ENCODE results near the gene ZNF384. TPM values are rescaled to one million over a fixed set of nuclear protein-coding genes. Genes with fewer than 3 reads are reported as not detected.

Gene ZNF384
- 10 to 100 TPM; 29.2 to 50.8 TPM for total RNA-seq
- 10 to 100 TPM; 29.0 to 34.4 TPM for polyA plus RNA-seq
- long read RNA-seq, donor 1, partial matches to known transcripts = 16 of 20 reads
- long read RNA-seq, donor 1, other reads (novel, unspliced or antisense) = 0 of 20 reads
- long read RNA-seq, donor 2, partial matches to known transcripts = 1,126 of 1,176 reads
- long read RNA-seq, donor 2, other reads (novel, unspliced or antisense) = 45 of 1,176 reads
- long read RNA-seq, donor 3, partial matches to known transcripts = 5 of 10 reads
- long read RNA-seq, donor 3, other reads (novel, unspliced or antisense) = 0 of 10 reads
- long read RNA-seq, donor 4, transcript ZNF384-213 (2 exons, 797 nt) = major isoform, 6 of 14 reads
- long read RNA-seq, donor 4, partial matches to known transcripts = 5 of 14 reads
- long read RNA-seq, donor 4, other reads (novel, unspliced or antisense) = 0 of 14 reads
- long read RNA-seq, donor 5, transcript ZNF384-213 (2 exons, 797 nt) = major isoform, 5 of 2,413 reads
- long read RNA-seq, donor 5, partial matches to known transcripts = 2,275 of 2,413 reads
- long read RNA-seq, donor 5, other reads (novel, unspliced or antisense) = 128 of 2,413 reads

GRCh38 chr12:6688999-6689882 is at the start of gene ZNF384:
TSS of gene ZNF384 (minus strand) at chr12:6689375. CDS start at chr12:6679520, 9,855 bp downstream.
- peak; percentile 99 to 100 (median 100) for DNase-seq
- H3K9me3 ChIP-seq (ENCODE audit: control insufficient read depth in 4 of 4, insufficient read depth in 3 of 4, low read length in 3 of 4) = no peaks in the 10 kb centered on the region
- H3K27ac ChIP-seq (ENCODE audit: low read depth in 1 of 2, low read length in 1 of 2) = peak within 1 kb of the TSS; percentile 92 to 98
- peaks cover 3 to 28% (median 11%) of the 10 kb centered on the region in 5 donors for H3K4me1 ChIP-seq (ENCODE audit: control insufficient read depth in 5 of 5, insufficient read depth in 5 of 5, low read length in 5 of 5)
- WGBS, 2 donors = 0% methylated on average over 63 to 72 of the region's 72 CpGs
- peak within 1 kb of the TSS; percentile 64 for H3K4me3 ChIP-seq
- peak; percentile 4 for TF ChIP-seq CTCF (IDR thresholded peaks at IDR 0.05; ENCODE audit: control extremely low read depth, extremely low read depth)
- no peaks in the 10 kb centered on the region for H3K27me3 ChIP-seq (ENCODE audit: control insufficient read depth in 3 of 3, insufficient read depth in 3 of 3, low read length in 2 of 3)
- H3K9ac ChIP-seq (ENCODE audit: insufficient read depth in 1 of 2, low read length in 2 of 2) = peak within 1 kb of the TSS; percentile 77 to 96
- peaks cover 0 to 11% (median 5%) of the 10 kb centered on the region in 4 donors for H3K36me3 ChIP-seq (ENCODE audit: control insufficient read depth in 4 of 4, insufficient read depth in 4 of 4, low read length in 4 of 4)
- ATAC-seq (ENCODE audit: insufficient read depth, low FRiP score) = peak; percentile 90

- H3K27ac ChIP-seq (ENCODE audit: low read depth in 1 of 2, low read length in 1 of 2) = no peak overlapping the region
- H3K27me3 ChIP-seq (ENCODE audit: control insufficient read depth in 3 of 3, insufficient read depth in 3 of 3, low read length in 2 of 3) = no peaks in the 10 kb centered on the region
- 94 to 98% methylated on average over 5 of the region's 5 CpGs for WGBS, 2 donors
- TF ChIP-seq CTCF (IDR thresholded peaks at IDR 0.05; ENCODE audit: control extremely low read depth, extremely low read depth) = no peak
- ATAC-seq (ENCODE audit: insufficient read depth, low FRiP score) = no peak
- DNase-seq = no peak
- H3K9me3 ChIP-seq (ENCODE audit: control insufficient read depth in 4 of 4, insufficient read depth in 3 of 4, low read length in 3 of 4) = no peaks in the 10 kb centered on the region
- no peak overlapping the region for H3K4me3 ChIP-seq
- no peak overlapping the region for H3K9ac ChIP-seq (ENCODE audit: insufficient read depth in 1 of 2, low read length in 2 of 2)
- H3K4me1 ChIP-seq (ENCODE audit: control insufficient read depth in 5 of 5, insufficient read depth in 5 of 5, low read length in 5 of 5) = peaks cover 0 to 4% (median 0%) of the 10 kb centered on the region in 5 donors
- peaks cover 0 to 10% (median 6%) of the 10 kb centered on the region in 4 donors for H3K36me3 ChIP-seq (ENCODE audit: control insufficient read depth in 4 of 4, insufficient read depth in 4 of 4, low read length in 4 of 4)
Measured at GRCh38 chr12:6736754-6737153, 47.6 kb upstream of the ZNF384 start.

- no peak overlapping the region for H3K4me3 ChIP-seq
- peaks cover 1 to 18% (median 14%) of the 10 kb centered on the region in 4 donors for H3K36me3 ChIP-seq (ENCODE audit: control insufficient read depth in 4 of 4, insufficient read depth in 4 of 4, low read length in 4 of 4)
- TF ChIP-seq CTCF (IDR thresholded peaks at IDR 0.05; ENCODE audit: control extremely low read depth, extremely low read depth) = peak; percentile 72
- H3K27me3 ChIP-seq (ENCODE audit: control insufficient read depth in 3 of 3, insufficient read depth in 3 of 3, low read length in 2 of 3) = no peaks in the 10 kb centered on the region
- no peak overlapping the region for H3K9ac ChIP-seq (ENCODE audit: insufficient read depth in 1 of 2, low read length in 2 of 2)
- peaks cover 0 to 4% (median 0%) of the 10 kb centered on the region in 5 donors for H3K4me1 ChIP-seq (ENCODE audit: control insufficient read depth in 5 of 5, insufficient read depth in 5 of 5, low read length in 5 of 5)
- 41 to 46% methylated on average over 8 of the region's 8 CpGs for WGBS, 2 donors
- no peaks in the 10 kb centered on the region for H3K9me3 ChIP-seq (ENCODE audit: control insufficient read depth in 4 of 4, insufficient read depth in 3 of 4, low read length in 3 of 4)
- peak; percentile 66 to 76 (median 67) for DNase-seq
- no peak overlapping the region for H3K27ac ChIP-seq (ENCODE audit: low read depth in 1 of 2, low read length in 1 of 2)
- ATAC-seq (ENCODE audit: insufficient read depth, low FRiP score) = no peak
Measured at GRCh38 chr12:6735448-6736191, 46.4 kb upstream of the ZNF384 start.

All from lung (tissue), 16 donors.